Mesendoderm (in vitro differentiated cells): ENCODE measurements around the gene ZFP1.

ENCODE experiments used
- DNase-seq: peaks from one replicate; pipeline ENCODE4 v3.0.0; 2013
- H2AK5ac ChIP-seq: 2 replicates; pipeline ENCODE4 v1.6.1; 2013; ENCODE audit warnings: low read length, inconsistent platforms
- H2BK120ac ChIP-seq: 2 replicates; pipeline ENCODE4 v1.6.1; 2013; ENCODE audit warnings: low read depth, mild to moderate bottlenecking, low read length, moderate library complexity, mixed read lengths
- H2BK15ac ChIP-seq: replicated peaks from 2 replicates; pipeline ENCODE4 v1.6.1; 2013; ENCODE audit warnings: low read depth, mild to moderate bottlenecking, moderate library complexity
- H2BK5ac ChIP-seq: 2 replicates; pipeline ENCODE4 v1.6.1; 2013; ENCODE audit warnings: low read length, inconsistent platforms
- H3K18ac ChIP-seq: 2 replicates; pipeline ENCODE4 v1.6.1; 2013; ENCODE audit warnings: mild to moderate bottlenecking, low read length, mixed read lengths
- H3K23ac ChIP-seq: one replicate; pipeline ENCODE4 v1.6.1; 2013; ENCODE audit warnings: low read length
- H3K27ac ChIP-seq: 2 replicates; pipeline ENCODE4 v1.5.1; 2013; ENCODE audit warnings: low read depth, mild to moderate bottlenecking, inconsistent platforms, low read length, moderate library complexity
- H3K27me3 ChIP-seq: 2 replicates; pipeline ENCODE4 v1.6.1; 2013; ENCODE audit warnings: low read length, control low read depth, mild to moderate bottlenecking, inconsistent platforms; ENCODE audit not compliant: insufficient read depth, poor library complexity
- H3K36me3 ChIP-seq: 2 replicates; pipeline ENCODE4 v1.6.1; 2013; ENCODE audit warnings: low read length, inconsistent platforms; ENCODE audit not compliant: control insufficient read depth, insufficient read depth
- H3K4ac ChIP-seq: one replicate; pipeline ENCODE4 v1.6.1; 2013; ENCODE audit warnings: low read depth, mild to moderate bottlenecking, low read length, moderate library complexity
- H3K4me1 ChIP-seq: 2 replicates; pipeline ENCODE4 v1.6.1; 2013; ENCODE audit warnings: low read depth, low read length, inconsistent platforms; ENCODE audit not compliant: control insufficient read depth
- H3K4me2 ChIP-seq: 2 replicates; pipeline ENCODE4 v1.6.1; 2013; ENCODE audit warnings: low read length
- H3K4me3 ChIP-seq: 2 replicates; pipeline ENCODE4 v1.5.1; 2013; ENCODE audit warnings: mild to moderate bottlenecking, low read length
- H3K56ac ChIP-seq: one replicate; pipeline ENCODE4 v1.6.1; 2013; ENCODE audit warnings: low read length
- H3K79me1 ChIP-seq: 2 replicates; pipeline ENCODE4 v1.6.1; 2013; ENCODE audit warnings: low read length, inconsistent platforms
- H3K79me2 ChIP-seq: 2 replicates; pipeline ENCODE4 v1.6.1; 2013; ENCODE audit warnings: mild to moderate bottlenecking, low read length; ENCODE audit not compliant: control insufficient read depth, insufficient read depth
- H3K9ac ChIP-seq: 2 replicates; pipeline ENCODE4 v1.6.1; 2013; ENCODE audit warnings: low read length, inconsistent platforms
- H4K5ac ChIP-seq: one replicate; pipeline ENCODE4 v1.6.1; 2013; ENCODE audit warnings: low read length
- H4K8ac ChIP-seq: one replicate; pipeline ENCODE4 v1.6.1; 2013; ENCODE audit warnings: low read depth, mild to moderate bottlenecking, control low read depth, low read length, moderate library complexity
- WGBS: extraction: QIAGEN DNeasy Blood & Tissue Kit; methylation state at CpG from one replicate; pipeline ENCODE4 v1.1.7; 2013; ENCODE audit warnings: low lambda C conversion rate, missing lambda C conversion rate; ENCODE audit not compliant: insufficient coverage; ENCODE audit errors: extremely low coverage; 5-methylcytosine and 5-hydroxymethylcytosine counted together

ZFP1 gene

DNA sequence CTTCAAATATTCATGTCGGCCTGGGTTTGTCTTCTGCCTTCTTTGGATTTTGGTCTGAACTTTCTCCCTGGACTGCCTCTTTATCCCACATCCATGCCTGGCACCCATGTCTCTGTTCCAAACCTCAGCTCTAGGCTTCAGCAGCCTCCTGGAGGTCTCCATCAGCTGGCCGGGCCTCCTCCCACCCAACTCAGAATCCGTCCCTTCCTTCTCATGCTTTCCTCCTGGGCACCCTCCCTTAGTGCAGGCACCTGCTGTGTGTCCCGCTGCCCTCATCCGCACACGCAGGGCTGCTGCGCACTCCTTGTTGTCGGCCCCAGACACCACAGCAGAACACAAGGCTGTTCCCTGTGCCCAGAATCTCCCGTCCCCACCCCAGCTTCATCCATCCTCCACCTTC lies 45.7 kb upstream of the ZFP1 start:
- Histone ChIP-seq H2BK5ac (no peak overlapping the region), H3K27ac (no peak overlapping the region), H3K79me2 (no peaks in the 10 kb centered on the region), H2BK120ac (no peak overlapping the region), H3K4ac (no peak overlapping the region), H4K8ac (no peak overlapping the region), H3K4me3 (no peak overlapping the region), H3K79me1 (peaks cover 11% of the 10 kb centered on the region), H3K4me1 (peaks cover 6% of the 10 kb centered on the region), H2AK5ac (no peak overlapping the region), H3K4me2 (no peak overlapping the region), H3K36me3 (no peaks in the 10 kb centered on the region), H3K56ac (no peak overlapping the region), H4K5ac (no peak overlapping the region), H3K23ac (no peak overlapping the region), H3K18ac (no peak overlapping the region), H3K27me3 (no peaks in the 10 kb centered on the region), H3K9ac (no peak overlapping the region), H2BK15ac (no peak overlapping the region)
- no peak for DNase-seq
- no CpG with 5 or more reads among the region's 9 CpGs for WGBS

DNA sequence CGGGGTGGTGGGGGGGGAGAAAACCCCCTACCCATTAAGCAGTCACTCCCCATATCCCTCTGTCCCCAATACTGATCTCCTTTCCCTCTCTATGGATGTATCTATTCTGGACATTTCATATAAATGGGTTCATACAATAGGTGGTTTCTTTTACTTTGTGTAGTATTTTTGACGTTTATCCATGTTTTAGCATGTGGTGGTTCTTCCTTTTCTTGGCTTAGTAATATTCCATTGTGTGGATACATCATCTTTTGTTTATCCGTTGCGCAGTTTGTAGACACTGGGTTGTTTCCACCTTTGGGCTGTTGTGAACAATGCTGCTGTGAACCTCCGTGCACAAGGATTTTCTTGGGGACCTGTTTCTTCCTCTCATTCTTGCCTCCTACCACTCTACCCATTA lies 44.3 kb upstream of the ZFP1 start:
- Histone ChIP-seq H3K18ac (no peak overlapping the region), H3K4me1 (peaks cover 3% of the 10 kb centered on the region), H3K23ac (no peak overlapping the region), H4K8ac (no peak overlapping the region), H4K5ac (no peak overlapping the region), H2BK5ac (no peak overlapping the region), H3K36me3 (no peaks in the 10 kb centered on the region), H3K79me1 (peaks cover 8% of the 10 kb centered on the region), H3K27me3 (no peaks in the 10 kb centered on the region), H3K4ac (no peak overlapping the region), H3K9ac (no peak overlapping the region), H3K4me3 (no peak overlapping the region), H2BK15ac (no peak overlapping the region), H3K79me2 (no peaks in the 10 kb centered on the region), H2BK120ac (no peak overlapping the region), H3K56ac (no peak overlapping the region), H2AK5ac (no peak overlapping the region), H3K27ac (no peak overlapping the region), H3K4me2 (no peak overlapping the region)
- no peak for DNase-seq
- no CpG with 5 or more reads among the region's 5 CpGs for WGBS

DNA sequence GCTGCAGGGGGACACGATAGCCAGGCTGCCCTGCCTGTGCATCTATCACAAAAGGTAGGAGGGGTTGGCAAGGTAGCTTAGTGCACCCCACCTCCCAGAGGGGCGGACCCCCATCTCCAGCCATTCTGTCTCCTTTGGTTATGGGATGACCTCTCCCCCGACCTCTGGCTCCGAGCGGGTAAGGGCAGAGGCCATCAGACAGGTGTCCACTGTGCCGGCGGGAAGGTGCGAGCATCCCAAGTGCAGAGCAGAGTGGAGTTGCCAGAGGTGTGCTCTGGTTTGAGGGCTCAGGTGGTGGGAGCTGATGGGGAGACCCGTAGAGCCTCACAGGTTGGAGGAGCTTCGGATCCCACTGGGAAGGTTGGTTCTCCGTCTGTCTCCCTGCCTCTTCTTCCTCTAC lies 43.5 kb upstream of the ZFP1 start:
- Histone ChIP-seq H2AK5ac (no peak overlapping the region), H2BK15ac (no peak overlapping the region), H3K79me1 (peaks cover 8% of the 10 kb centered on the region), H3K4ac (no peak overlapping the region), H3K4me1 (peaks cover 3% of the 10 kb centered on the region), H3K27ac (no peak overlapping the region), H2BK5ac (no peak overlapping the region), H3K56ac (no peak overlapping the region), H3K23ac (no peak overlapping the region), H4K5ac (no peak overlapping the region), H2BK120ac (no peak overlapping the region), H3K4me3 (no peak overlapping the region), H4K8ac (no peak overlapping the region), H3K79me2 (no peaks in the 10 kb centered on the region), H3K4me2 (no peak overlapping the region), H3K18ac (no peak overlapping the region), H3K36me3 (no peaks in the 10 kb centered on the region), H3K27me3 (no peaks in the 10 kb centered on the region), H3K9ac (no peak overlapping the region)
- DNase-seq: no peak
- WGBS: no CpG with 5 or more reads among the region's 11 CpGs

DNA sequence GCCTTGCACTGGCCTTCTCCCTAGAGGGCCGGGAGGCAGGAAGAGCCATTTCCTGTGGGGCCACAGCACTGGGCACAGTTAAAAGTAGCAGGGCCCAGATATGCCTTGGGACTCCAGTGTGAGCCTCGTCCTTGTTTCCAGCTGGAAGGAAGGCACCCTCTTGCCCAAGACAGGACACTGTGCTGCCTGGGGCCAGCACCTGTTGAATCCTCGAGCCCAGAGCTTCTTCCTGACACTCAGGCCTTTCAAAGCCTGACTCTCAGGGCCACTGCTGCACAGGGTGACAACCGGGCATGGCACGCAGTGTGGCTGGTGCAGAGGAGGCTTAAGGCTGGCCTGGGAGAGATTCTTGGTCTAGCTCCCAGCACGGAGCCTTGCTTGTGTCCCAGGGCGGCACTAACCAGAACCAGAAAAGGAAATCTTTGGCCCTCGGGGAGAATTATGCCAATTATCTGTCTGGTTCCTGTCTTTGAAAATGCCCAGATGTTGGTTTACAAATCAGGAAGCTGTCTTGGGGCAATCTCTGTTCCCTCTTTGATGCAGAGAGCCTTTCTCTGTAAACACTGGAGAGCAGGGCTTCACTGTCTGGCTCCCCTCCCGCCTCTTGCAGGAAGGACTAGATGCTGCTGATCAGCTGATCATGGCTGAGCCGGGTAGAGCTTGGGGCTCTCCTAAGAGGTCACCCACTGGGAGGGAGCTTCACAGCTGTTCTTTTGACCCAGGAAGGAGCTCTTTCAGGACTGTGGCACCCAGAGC lies 42.8 kb upstream of the ZFP1 start:
- Histone ChIP-seq H3K4ac (no peak overlapping the region), H3K36me3 (no peaks in the 10 kb centered on the region), H3K27me3 (no peaks in the 10 kb centered on the region), H2BK120ac (no peak overlapping the region), H3K4me3 (no peak overlapping the region), H3K9ac (no peak overlapping the region), H3K4me2 (no peak overlapping the region), H3K27ac (no peak overlapping the region), H3K56ac (no peak overlapping the region), H2BK5ac (no peak overlapping the region), H3K18ac (no peak overlapping the region), H2AK5ac (no peak overlapping the region), H3K23ac (no peak overlapping the region), H3K4me1 (no peaks in the 10 kb centered on the region), H4K5ac (no peak overlapping the region), H2BK15ac (no peak overlapping the region), H3K79me2 (no peaks in the 10 kb centered on the region), H3K79me1 (peaks cover 4% of the 10 kb centered on the region), H4K8ac (no peak overlapping the region)
- DNase-seq: no peak
- no CpG with 5 or more reads among the region's 10 CpGs for WGBS

DNA sequence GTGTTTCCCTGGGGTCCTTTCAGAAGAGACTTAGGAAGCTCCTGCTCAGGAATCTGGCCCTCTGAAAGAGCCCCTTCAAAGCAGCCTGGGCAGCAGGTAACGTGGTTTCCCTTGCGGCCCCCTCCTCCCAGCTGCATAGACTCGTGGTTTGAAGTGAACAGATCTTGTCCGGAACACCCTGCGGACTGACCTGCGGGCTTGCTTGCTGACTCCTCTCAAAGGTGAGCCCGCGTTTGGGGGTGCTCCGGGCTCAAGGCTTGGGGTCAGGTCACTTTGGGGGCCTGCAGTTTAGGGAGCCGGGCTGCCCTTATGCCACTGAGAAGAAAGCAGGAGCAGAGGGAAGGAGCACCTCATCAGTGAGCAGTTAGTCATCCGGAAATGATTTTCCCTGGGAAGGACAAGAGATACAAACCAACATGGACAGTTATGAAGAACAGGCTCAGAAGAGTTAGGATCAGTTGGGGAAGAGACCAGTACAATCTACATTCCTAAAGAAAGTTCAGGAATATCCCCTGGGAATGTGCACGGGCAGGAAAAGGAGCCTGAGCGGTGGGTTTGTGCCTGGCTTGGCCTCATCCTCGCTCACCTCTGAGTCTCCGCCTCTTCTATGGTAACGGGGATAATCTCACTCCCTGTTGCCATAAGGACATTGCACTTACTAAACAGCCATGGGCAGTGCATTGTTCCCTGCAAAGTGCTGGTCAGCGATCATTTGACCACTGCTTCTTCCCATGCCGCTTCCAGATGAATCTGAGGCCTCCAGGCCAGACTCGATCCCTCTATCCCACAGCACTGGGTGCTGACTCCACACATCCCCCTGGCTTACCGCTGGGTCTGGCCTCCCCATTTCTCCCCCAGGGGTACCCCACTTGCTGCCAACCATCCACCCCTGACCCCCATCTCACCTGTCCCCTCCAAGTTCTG lies 41.7 kb upstream of the ZFP1 start:
- no peak for DNase-seq
- WGBS: no CpG with 5 or more reads among the region's 20 CpGs
- Histone ChIP-seq H4K5ac (no peak overlapping the region), H2AK5ac (no peak overlapping the region), H3K27me3 (no peaks in the 10 kb centered on the region), H3K9ac (no peak overlapping the region), H3K56ac (no peak overlapping the region), H2BK5ac (no peak overlapping the region), H3K36me3 (no peaks in the 10 kb centered on the region), H2BK15ac (no peak overlapping the region), H3K18ac (no peak overlapping the region), H3K4me3 (no peak overlapping the region), H4K8ac (no peak overlapping the region), H2BK120ac (no peak overlapping the region), H3K79me1 (peaks cover 4% of the 10 kb centered on the region), H3K4ac (no peak overlapping the region), H3K79me2 (no peaks in the 10 kb centered on the region), H3K4me2 (no peak overlapping the region), H3K4me1 (no peaks in the 10 kb centered on the region), H3K27ac (no peak overlapping the region), H3K23ac (no peak overlapping the region)
